NCI-H1048 (cell line): Measurements from ENCODE around the gene OR2T3.
"Not testable (repeated sequence)": the region's sequence is repeated elsewhere in the genome, so short reads cannot be mapped to it uniquely, and the experiment has no call there.

ENCODE experiments used
- DNase-seq: peaks from one replicate; lab custom pipeline; 2025; lab: John Stamatoyannopoulos, UW

The OR2T3 gene

DNA sequence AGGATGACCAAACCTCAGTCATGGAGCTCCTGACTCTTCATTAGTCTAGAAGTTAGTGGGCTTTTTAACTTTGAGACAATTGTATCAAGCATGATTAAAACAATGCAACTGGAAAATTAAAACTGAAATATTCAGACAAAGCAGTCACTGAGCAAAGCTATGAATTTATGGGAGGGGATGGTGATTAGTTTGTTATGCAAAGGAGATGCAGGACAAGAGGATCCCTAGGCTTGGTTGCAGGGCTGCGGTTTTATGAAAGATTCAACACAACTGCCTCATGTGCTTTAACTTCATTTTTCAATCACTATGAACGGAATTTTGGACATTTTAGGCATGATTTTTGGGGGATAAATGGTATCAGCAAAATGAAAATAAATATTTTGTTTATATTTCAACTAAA, 1.0 kb upstream of the OR2T3 start:
- DNase-seq = not testable (repeated sequence)

DNA sequence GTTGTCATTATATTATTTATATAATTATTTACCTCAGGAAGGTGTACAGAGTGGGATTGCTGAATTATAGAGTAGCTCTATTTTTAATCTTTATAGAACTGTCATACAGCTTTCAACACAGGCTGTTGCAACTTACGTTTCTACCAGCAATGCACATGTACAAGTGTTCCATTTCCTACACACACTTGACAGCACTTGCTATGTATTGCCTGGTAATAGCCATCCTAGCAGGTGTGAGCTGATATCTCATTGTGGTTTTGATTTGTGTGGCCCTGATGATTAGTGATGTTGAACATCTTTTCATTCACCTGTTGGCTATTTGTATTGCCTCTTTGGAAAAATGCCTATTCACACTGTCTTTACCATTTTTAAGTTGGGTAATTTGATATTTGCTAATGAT, 2.5 kb downstream of the OR2T3 start:
- not testable (repeated sequence) for DNase-seq

DNA sequence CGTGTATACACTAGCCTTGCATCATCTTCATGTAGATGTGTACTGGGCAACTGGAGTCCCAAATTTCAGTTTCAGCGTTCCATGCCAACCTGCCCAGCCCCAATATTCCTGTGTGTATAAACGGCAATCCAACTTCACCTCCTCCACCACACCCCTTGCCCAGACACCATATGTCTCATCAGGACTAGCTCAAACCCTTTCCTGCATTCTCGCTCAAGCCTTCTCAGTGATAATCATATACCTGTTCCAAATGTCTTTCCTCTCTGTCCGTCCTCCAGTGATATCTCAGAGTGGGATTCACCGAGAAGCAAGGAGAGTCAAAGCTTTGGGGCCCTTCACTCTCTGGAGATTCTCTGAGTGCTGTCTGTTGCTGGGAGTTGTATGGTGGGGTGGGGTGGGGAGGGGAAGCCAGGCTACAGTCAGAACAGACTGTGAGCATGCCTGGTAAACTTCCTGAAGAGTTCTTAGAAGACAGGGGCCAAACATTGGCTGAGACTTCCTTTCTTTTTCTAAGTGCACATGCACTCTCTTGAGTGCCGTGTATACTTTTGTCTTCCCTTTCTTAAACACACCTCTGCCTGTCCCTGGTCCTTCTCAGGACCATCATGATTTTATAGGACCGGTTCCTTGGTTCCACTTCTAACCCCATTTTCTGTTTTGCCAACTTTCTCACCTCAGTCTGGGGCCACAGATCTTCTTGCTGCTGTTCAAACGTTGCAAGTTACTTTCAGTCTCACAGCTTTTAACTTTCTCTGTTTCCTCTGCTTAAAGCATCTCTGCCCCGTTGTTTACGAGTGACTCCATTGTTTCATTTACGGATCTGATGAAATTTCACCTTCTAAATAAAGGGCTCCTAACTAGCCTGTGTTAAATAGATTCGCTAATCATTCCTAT, 8.8 kb downstream of the OR2T3 start:
- DNase-seq = not testable (repeated sequence)

- DNase-seq = not testable (repeated sequence)
Measured at GRCh38 chr1:248488289-248488688, 15.1 kb downstream of the OR2T3 start, which contains the start of gene OR2T5. Gene OR2T5 (plus strand): TSS chr1:248488589. CDS start chr1:248488589, 0 bp downstream.

GRCh38 chr1:248496661-248497060, 23.5 kb downstream of the OR2T3 start:
- DNase-seq = not testable (repeated sequence)

DNA sequence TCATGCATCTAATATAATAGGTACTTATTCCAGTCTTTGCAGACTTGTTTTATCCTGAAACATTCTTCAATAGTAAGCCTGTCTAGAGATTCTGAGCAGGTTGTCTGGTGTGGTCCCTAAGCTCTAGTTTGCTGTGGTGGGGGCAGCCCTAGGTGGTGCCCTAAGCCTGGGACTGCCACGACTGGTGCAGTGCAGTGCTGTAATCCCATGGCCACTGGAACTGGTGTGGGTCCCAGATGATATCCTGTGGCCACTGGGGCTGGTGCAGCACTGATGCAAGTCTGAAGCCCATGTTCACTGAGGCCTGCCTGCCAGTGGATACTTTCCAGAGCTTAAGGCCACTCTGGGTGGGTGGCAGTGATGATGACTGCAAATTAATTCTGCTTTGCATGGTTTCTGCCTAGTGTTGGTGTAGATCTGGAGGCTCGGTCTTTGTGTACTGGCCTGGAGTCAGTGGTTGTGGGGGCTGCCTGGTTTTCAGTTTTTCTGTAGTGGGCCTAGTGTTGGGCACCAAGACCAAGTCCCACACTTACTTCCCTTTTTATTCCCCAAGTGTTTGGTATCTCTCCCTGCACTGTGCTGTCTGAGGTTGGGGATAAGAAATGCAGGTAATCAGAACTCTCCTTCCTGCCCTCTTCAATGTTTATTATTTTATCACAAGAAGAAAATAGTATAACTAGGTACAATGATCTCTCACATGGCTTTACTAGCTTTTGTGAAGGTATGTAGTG, 27.3 kb downstream of the OR2T3 start:
- not testable (repeated sequence) for DNase-seq

DNA sequence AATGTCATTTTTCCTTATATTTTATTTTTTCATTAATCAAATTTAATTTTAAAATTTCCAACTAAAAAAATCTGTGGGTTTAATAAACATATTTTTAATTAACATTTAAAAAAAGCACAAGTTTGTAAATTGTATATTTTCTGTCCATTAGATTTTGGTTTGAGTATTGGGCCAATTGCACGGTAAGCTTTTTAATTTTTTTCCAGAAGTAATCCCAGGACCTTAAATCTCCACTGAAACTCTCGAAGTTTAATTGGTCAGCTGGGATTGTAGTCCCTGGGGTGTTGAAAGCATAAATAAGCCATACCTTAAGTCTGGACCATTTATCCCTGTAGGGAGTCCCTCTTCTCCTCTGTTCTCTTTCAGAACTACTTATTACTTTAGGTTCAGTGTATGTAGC, 34.6 kb downstream of the OR2T3 start, which contains the start of gene OR2G6:
OR2G6 (plus strand) TSS at position 301 of the 400 bp plus-strand sequence. CDS start 13,574 bp downstream, outside the sequence.
- not testable (repeated sequence) for DNase-seq

DNA sequence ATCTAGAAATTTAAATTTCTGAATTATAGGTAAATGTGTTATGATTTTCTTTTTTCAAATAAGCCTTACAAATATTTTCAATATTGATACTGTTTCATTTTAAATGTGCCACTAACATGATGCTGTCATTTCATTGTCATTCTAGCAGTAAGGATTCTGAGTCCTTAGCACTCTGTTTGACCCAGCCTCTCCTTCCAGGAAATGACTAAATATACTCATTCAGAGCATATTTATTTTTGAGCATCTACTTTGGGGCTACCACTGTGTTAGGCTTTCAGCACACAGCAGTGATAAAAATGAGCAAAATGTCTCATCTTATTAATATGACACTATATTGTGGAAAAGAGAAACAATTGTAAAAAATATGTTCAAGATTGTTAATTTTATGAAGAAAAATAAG, 37.1 kb downstream of the OR2T3 start:
- DNase-seq = not testable (repeated sequence)

DNA sequence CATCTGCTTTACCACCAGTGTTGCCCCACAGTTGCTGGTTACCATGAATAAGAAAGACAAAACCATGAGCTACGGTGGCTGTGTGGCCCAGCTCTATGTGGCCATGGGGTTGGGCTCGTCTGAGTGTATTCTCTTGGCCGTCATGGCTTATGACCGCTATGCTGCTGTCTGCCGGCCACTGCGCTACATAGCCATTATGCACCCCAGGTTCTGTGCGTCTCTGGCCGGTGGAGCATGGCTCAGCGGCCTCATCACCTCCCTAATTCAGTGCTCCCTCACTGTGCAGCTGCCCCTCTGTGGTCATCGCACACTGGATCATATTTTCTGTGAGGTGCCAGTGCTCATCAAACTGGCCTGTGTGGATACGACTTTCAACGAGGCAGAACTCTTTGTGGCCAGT, 48.7 kb downstream of the OR2T3 start:
- DNase-seq = no peak
